ENCODE data around the gene SSTR3.

DNA sequence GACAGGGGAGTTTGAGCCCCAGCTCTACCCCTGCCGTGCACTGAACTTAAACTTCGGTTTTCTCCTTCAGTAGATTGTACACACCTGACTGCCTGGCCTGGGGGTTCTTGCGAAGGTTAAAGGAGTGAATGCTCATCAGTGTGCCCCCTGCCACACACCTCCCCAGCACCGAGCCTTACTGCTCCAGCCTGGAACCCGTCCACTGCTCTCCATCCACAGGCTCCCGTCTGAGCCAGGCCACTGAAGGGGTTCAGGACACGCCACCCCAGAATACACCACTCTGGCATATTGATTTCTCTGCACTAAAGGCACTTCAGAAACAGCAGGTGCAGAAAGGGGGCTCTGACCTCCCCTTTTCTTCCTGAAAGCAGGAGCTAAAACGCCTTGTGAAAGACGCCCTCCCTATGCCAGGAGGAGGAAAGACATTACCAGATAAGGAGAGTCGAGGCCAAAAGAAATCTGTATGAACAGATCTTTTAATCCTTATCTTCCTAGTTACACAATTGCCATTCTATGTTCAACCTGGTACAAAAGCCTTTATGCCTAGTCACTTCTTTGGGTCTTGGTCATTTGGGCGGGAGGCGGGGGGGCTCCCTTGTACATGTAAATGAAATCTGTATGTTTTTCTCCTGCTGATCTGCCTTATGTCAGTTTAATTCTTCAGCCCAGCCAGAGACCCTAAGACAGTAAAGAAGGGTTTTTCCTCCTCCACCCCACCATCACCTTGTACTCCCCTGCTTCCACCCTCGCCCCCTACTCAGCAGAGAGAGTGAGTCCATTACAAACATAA lies 1.9 kb upstream of the SSTR3 start:
- TF ChIP-seq POLR2AphosphoS5 (IDR thresholded peaks at IDR 0.05; ENCODE audit: low read depth) = no peak
- TF ChIP-seq, protein P1, sequence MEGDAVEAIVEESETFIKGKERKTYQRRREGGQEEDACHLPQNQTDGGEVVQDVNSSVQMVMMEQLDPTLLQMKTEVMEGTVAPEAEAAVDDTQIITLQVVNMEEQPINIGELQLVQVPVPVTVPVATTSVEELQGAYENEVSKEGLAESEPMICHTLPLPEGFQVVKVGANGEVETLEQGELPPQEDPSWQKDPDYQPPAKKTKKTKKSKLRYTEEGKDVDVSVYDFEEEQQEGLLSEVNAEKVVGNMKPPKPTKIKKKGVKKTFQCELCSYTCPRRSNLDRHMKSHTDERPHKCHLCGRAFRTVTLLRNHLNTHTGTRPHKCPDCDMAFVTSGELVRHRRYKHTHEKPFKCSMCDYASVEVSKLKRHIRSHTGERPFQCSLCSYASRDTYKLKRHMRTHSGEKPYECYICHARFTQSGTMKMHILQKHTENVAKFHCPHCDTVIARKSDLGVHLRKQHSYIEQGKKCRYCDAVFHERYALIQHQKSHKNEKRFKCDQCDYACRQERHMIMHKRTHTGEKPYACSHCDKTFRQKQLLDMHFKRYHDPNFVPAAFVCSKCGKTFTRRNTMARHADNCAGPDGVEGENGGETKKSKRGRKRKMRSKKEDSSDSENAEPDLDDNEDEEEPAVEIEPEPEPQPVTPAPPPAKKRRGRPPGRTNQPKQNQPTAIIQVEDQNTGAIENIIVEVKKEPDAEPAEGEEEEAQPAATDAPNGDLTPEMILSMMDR (IDR thresholded peaks at IDR 0.05; ENCODE audit: insufficient read depth, low read length) = no peak
- no peak for TF ChIP-seq GABPA (IDR thresholded peaks at IDR 0.05; ENCODE audit: low read depth)
- TF ChIP-seq SPI1 (IDR thresholded peaks at IDR 0.05; ENCODE audit: borderline replicate concordance, low read depth) = no peak

Data from HL-60 (cell line).